Mesothelial cell of epicardium (in vitro differentiated cells): ENCODE results near the gene CNTN4. TPM values are rescaled to one million over a fixed set of nuclear protein-coding genes. Genes with fewer than 3 reads are reported as not detected.

Experiments
- DNase-seq, 2 experiments: peaks; one replicate each; pipeline ENCODE4 v3.0.0; 2021; ENCODE audit warnings: low spot score in 2 of 2; ENCODE audit not compliant: unreplicated experiment in 2 of 2
- H3K27ac Mint-ChIP-seq: 2 replicates; pipeline ENCODE4 v1.8.0; 2021; ENCODE audit warnings: mixed read lengths
- H3K27me3 Mint-ChIP-seq: 2 replicates; pipeline ENCODE4 v1.8.0; 2021; ENCODE audit warnings: low read depth, mixed read lengths
- H3K36me3 Mint-ChIP-seq: 2 replicates; pipeline ENCODE4 v1.8.0; 2021; ENCODE audit warnings: mixed read lengths
- H3K4me1 Mint-ChIP-seq: 2 replicates; pipeline ENCODE4 v1.8.0; 2021; ENCODE audit warnings: mixed read lengths
- H3K4me3 Mint-ChIP-seq: 2 replicates; pipeline ENCODE4 v1.8.0; 2021; ENCODE audit warnings: mild to moderate bottlenecking, moderate library complexity, mixed read lengths
- H3K9me3 Mint-ChIP-seq: 2 replicates; pipeline ENCODE4 v1.8.0; 2021; ENCODE audit warnings: mixed read lengths
- CTCF ChIP-seq: fragments of 200-600 bp; sonication (generic); IDR thresholded peaks from one replicate; pipeline ENCODE4 v1.5.0; 2021; ENCODE audit warnings: antibody characterized with exemption; ENCODE audit not compliant: unreplicated experiment
- total RNA-seq: library from RNA; stranded (reverse); gene quantifications from 3 replicates; pipeline ENCODE4 v1.2.1, GENCODE V29; 2021

Gene CNTN4
- total RNA-seq, 1 donor from 2014 or later = 68.9 TPM

- Mint-ChIP-seq H3K9me3 (peaks cover 10% of the 10 kb centered on the region), H3K4me3 (no peak overlapping the region), H3K27me3 (no peaks in the 10 kb centered on the region), H3K36me3 (no peaks in the 10 kb centered on the region), H3K4me1 (peaks cover 19% of the 10 kb centered on the region), H3K27ac (no peak overlapping the region)
- no peak for TF ChIP-seq CTCF
- no peak for DNase-seq
Observed at GRCh38 chr3:2876362-2876761, 777.7 kb downstream of the CNTN4 start.

GRCh38 chr3:2879023-2879422 is 780.4 kb downstream of the CNTN4 start:
- Mint-ChIP-seq H3K9me3 (peaks cover 10% of the 10 kb centered on the region), H3K4me1 (peaks cover 15% of the 10 kb centered on the region), H3K4me3 (no peak overlapping the region), H3K27me3 (no peaks in the 10 kb centered on the region), H3K36me3 (no peaks in the 10 kb centered on the region), H3K27ac (no peak overlapping the region)
- DNase-seq = no peak
- no peak for TF ChIP-seq CTCF

GRCh38 chr3:2879587-2879986 is 780.9 kb downstream of the CNTN4 start:
- H3K27me3 Mint-ChIP-seq = no peaks in the 10 kb centered on the region
- no peak overlapping the region for H3K4me3 Mint-ChIP-seq
- H3K4me1 Mint-ChIP-seq = peaks cover 15% of the 10 kb centered on the region
- peaks cover 7% of the 10 kb centered on the region for H3K9me3 Mint-ChIP-seq
- no peak for DNase-seq
- H3K36me3 Mint-ChIP-seq = no peaks in the 10 kb centered on the region
- H3K27ac Mint-ChIP-seq = no peak overlapping the region
- no peak for TF ChIP-seq CTCF

GRCh38 chr3:2880218-2880756 is 781.6 kb downstream of the CNTN4 start:
- TF ChIP-seq CTCF = no peak
- Mint-ChIP-seq H3K9me3 (peaks cover 4% of the 10 kb centered on the region), H3K27me3 (no peaks in the 10 kb centered on the region), H3K36me3 (no peaks in the 10 kb centered on the region), H3K4me1 (peaks cover 15% of the 10 kb centered on the region), H3K4me3 (no peak overlapping the region), H3K27ac (peak overlapping the region; percentile 35)
- no peak for DNase-seq

GRCh38 chr3:2883283-2883682 is 784.6 kb downstream of the CNTN4 start:
- H3K27ac Mint-ChIP-seq = no peak overlapping the region
- no peaks in the 10 kb centered on the region for H3K9me3 Mint-ChIP-seq
- H3K4me3 Mint-ChIP-seq = no peak overlapping the region
- TF ChIP-seq CTCF = no peak
- H3K36me3 Mint-ChIP-seq = no peaks in the 10 kb centered on the region
- peaks cover 11% of the 10 kb centered on the region for H3K4me1 Mint-ChIP-seq
- no peaks in the 10 kb centered on the region for H3K27me3 Mint-ChIP-seq
- DNase-seq = no peak

- H3K36me3 Mint-ChIP-seq = no peaks in the 10 kb centered on the region
- no peaks in the 10 kb centered on the region for H3K9me3 Mint-ChIP-seq
- no peaks in the 10 kb centered on the region for H3K4me1 Mint-ChIP-seq
- TF ChIP-seq CTCF = no peak
- no peaks in the 10 kb centered on the region for H3K27me3 Mint-ChIP-seq
- no peak overlapping the region for H3K27ac Mint-ChIP-seq
- no peak for DNase-seq
- H3K4me3 Mint-ChIP-seq = no peak overlapping the region
Observed at GRCh38 chr3:2888592-2888991, 789.9 kb downstream of the CNTN4 start.
